H1 (cell line): ENCODE measurements around the gene NAGS.

ENCODE experiments used
- ATF2 ChIP-seq: IDR thresholded peaks from 2 replicates; pipeline ENCODE4 v1.6.1; 2012; ENCODE audit warnings: low read length, inconsistent platforms
- CHD2 ChIP-seq: IDR thresholded peaks from 2 replicates; pipeline ENCODE4 v1.6.1; 2012; ENCODE audit warnings: low read length, improper control_type of control experiment
- EZH2 ChIP-seq: fragments of 200-600 bp; sonication (generic); IDR thresholded peaks from 2 replicates; pipeline ENCODE4 v1.7.1; 2012; ENCODE audit warnings: low read depth, mild to moderate bottlenecking, moderate library complexity, low read length, inconsistent platforms; ENCODE audit not compliant: severe bottlenecking
- GABPA ChIP-seq: IDR thresholded peaks from 2 replicates; pipeline ENCODE4 v1.6.1; 2011; ENCODE audit warnings: mild to moderate bottlenecking, low read length, moderate library complexity, borderline replicate concordance; ENCODE audit not compliant: insufficient read depth
- NRF1 ChIP-seq: IDR thresholded peaks from 2 replicates; pipeline ENCODE4 v1.6.1; 2011; ENCODE audit warnings: mild to moderate bottlenecking, low read depth, low read length, improper control_type of control experiment
- POLR2A ChIP-seq, 2 experiments: IDR thresholded peaks; 1 replicate in 1 of 2; 2 replicates in 1 of 2; pipeline ENCODE4 v1.6.1; 2011; ENCODE audit warnings: low read depth in 2 of 2, low read length in 2 of 2, mild to moderate bottlenecking in 2 of 2; ENCODE audit errors: control extremely low read depth in 1 of 2
- POLR2AphosphoS5 ChIP-seq: IDR thresholded peaks from 2 replicates; pipeline ENCODE4 v1.6.1; 2011; ENCODE audit warnings: low read depth, low read length
- RAD21 ChIP-seq, 2 experiments: IDR thresholded peaks in 1 of 2; conservative IDR thresholded peaks in 1 of 2; 2 replicates each; pipeline ENCODE4 v1.6.1; 2011; ENCODE audit warnings: low read depth in 2 of 2, low read length in 2 of 2, improper control_type of control experiment in 1 of 2, inconsistent platforms in 1 of 2, mild to moderate bottlenecking in 1 of 2, moderate library complexity in 1 of 2
- RFX5 ChIP-seq: IDR thresholded peaks from 2 replicates; pipeline ENCODE4 v1.6.1; 2011; ENCODE audit warnings: low read depth, low read length, improper control_type of control experiment, borderline replicate concordance
- TBP ChIP-seq: IDR thresholded peaks from 2 replicates; pipeline ENCODE4 v1.6.1; 2011; ENCODE audit warnings: low read depth, low read length, improper control_type of control experiment
- USF2 ChIP-seq: IDR thresholded peaks from 2 replicates; pipeline ENCODE4 v1.6.1; 2011; ENCODE audit warnings: low read length, improper control_type of control experiment
- TF ChIP-seq, protein P1 (sequence below), 3 experiments: IDR thresholded peaks; 1 replicate in 2 of 3; 2 replicates in 1 of 3; pipeline versions ENCODE4 v1.5.1 to v1.6.1; 2011; ENCODE audit warnings: low read length in 3 of 3, mild to moderate bottlenecking in 3 of 3, inconsistent platforms in 2 of 3, low read depth in 1 of 3, moderate library complexity in 1 of 3; ENCODE audit not compliant: insufficient read depth in 1 of 3; ENCODE audit errors: control extremely low read depth in 1 of 3

DNA sequence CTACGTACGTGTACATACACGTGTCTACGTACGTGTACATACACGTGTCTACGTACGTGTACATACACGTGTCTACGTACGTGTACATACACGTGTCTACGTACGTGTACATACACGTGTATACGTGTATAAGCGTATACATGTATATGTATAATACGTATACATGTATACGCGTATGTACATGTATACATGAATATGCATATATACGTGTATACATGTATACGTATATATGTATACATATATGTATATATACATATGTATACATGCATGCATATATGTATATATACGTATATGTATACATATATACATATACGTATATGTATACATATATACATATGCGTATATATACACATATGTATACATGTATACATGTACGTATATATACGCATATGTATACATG is 28.5 kb upstream of the NAGS start:
- TF ChIP-seq, protein P1, sequence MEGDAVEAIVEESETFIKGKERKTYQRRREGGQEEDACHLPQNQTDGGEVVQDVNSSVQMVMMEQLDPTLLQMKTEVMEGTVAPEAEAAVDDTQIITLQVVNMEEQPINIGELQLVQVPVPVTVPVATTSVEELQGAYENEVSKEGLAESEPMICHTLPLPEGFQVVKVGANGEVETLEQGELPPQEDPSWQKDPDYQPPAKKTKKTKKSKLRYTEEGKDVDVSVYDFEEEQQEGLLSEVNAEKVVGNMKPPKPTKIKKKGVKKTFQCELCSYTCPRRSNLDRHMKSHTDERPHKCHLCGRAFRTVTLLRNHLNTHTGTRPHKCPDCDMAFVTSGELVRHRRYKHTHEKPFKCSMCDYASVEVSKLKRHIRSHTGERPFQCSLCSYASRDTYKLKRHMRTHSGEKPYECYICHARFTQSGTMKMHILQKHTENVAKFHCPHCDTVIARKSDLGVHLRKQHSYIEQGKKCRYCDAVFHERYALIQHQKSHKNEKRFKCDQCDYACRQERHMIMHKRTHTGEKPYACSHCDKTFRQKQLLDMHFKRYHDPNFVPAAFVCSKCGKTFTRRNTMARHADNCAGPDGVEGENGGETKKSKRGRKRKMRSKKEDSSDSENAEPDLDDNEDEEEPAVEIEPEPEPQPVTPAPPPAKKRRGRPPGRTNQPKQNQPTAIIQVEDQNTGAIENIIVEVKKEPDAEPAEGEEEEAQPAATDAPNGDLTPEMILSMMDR (IDR thresholded peaks at IDR 0.05; ENCODE audit: control extremely low read depth in 1 of 3, insufficient read depth in 1 of 3, low read depth in 1 of 3, low read length in 3 of 3), result no peak
- TF ChIP-seq EZH2, result no peak
- no peak for TF ChIP-seq USF2
- TF ChIP-seq ATF2, result no peak
- TF ChIP-seq GABPA, result no peak
- no peak for TF ChIP-seq POLR2A (IDR thresholded peaks at IDR 0.05; ENCODE audit: control extremely low read depth in 1 of 2, low read depth in 2 of 2, low read length in 2 of 2)
- no peak for TF ChIP-seq RAD21 (IDR thresholded peaks at IDR 0.05 in 1 of 2, conservative IDR thresholded peaks at IDR 0.05 in 1 of 2; ENCODE audit: low read depth in 2 of 2, low read length in 2 of 2)
- no peak for TF ChIP-seq RFX5
- TF ChIP-seq TBP, result no peak
- no peak for TF ChIP-seq CHD2
- TF ChIP-seq POLR2AphosphoS5, result no peak
- no peak for TF ChIP-seq NRF1
